Gastroesophageal sphincter (tissue), 3 donors: ENCODE data around the gene INPP4B.

Source experiments
- CTCF ChIP-seq, 4 experiments: fragments of 200-600 bp in 2 of 4; fragments of 450-650 bp in 2 of 4; sonication (generic) in 1 of 4; IDR thresholded peaks; one replicate each; pipeline ENCODE4 v1.5.1; 2017 to 2019; ENCODE audit warnings: antibody characterized with exemption in 4 of 4, mild to moderate bottlenecking in 2 of 4, moderate library complexity in 2 of 4
- POLR2A ChIP-seq, 2 donors: fragments of 450-650 bp; IDR thresholded peaks; one replicate each; pipeline ENCODE4 v1.6.1; 2017; ENCODE audit warnings: antibody characterized with exemption in 2 of 2, mild to moderate bottlenecking in 2 of 2, moderate library complexity in 1 of 2

- TF ChIP-seq CTCF (IDR thresholded peaks at IDR 0.05) (no peak), POLR2A (IDR thresholded peaks at IDR 0.05) (no peak)
Observed at GRCh38 chr4:142528433-142528832, 317.7 kb downstream of the INPP4B start.
